OCI-LY1 (cell line): ENCODE data around the gene FRMD4A.

Source experiments
- EZH2 ChIP-seq: fragments of 200-600 bp; sonication (generic), shearing (Covaris generic); IDR thresholded peaks from 2 replicates; pipeline ENCODE4 v1.8.0; 2017; ENCODE audit warnings: borderline replicate concordance, mixed run types, mild to moderate bottlenecking, antibody characterized with exemption, low read length, moderate library complexity, mixed read lengths
- TF ChIP-seq, protein P1 (sequence below): fragments of 200-600 bp; sonication (generic), shearing (Covaris generic); IDR thresholded peaks from 2 replicates; pipeline ENCODE4 v1.5.1; 2017; ENCODE audit warnings: mild to moderate bottlenecking, antibody characterized with exemption, low read length, moderate library complexity, mixed read lengths

- TF ChIP-seq, protein P1, sequence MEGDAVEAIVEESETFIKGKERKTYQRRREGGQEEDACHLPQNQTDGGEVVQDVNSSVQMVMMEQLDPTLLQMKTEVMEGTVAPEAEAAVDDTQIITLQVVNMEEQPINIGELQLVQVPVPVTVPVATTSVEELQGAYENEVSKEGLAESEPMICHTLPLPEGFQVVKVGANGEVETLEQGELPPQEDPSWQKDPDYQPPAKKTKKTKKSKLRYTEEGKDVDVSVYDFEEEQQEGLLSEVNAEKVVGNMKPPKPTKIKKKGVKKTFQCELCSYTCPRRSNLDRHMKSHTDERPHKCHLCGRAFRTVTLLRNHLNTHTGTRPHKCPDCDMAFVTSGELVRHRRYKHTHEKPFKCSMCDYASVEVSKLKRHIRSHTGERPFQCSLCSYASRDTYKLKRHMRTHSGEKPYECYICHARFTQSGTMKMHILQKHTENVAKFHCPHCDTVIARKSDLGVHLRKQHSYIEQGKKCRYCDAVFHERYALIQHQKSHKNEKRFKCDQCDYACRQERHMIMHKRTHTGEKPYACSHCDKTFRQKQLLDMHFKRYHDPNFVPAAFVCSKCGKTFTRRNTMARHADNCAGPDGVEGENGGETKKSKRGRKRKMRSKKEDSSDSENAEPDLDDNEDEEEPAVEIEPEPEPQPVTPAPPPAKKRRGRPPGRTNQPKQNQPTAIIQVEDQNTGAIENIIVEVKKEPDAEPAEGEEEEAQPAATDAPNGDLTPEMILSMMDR: no peak
- no peak for TF ChIP-seq EZH2
These were observed 375.2 kb downstream of the FRMD4A start for GRCh38 chr10:13955409-13956068.
